ENCODE data around the gene PDE4D. TPM values are rescaled to one million over a fixed set of nuclear protein-coding genes. Genes with fewer than 3 reads are reported as not detected.
"Not testable (repeated sequence)": the region's sequence is repeated elsewhere in the genome, so short reads cannot be mapped to it uniquely, and the experiment has no call there.

PDE4D gene
- total RNA-seq, 1 donor, result 19.9 TPM

GRCh38 chr5:58961631-58962280 lies 931.8 kb downstream of the PDE4D start:
- no peak overlapping the region for H2AFZ ChIP-seq (ENCODE audit: low read length)
- H3K79me2 ChIP-seq (ENCODE audit: insufficient read depth, low read length), result no peaks in the 10 kb centered on the region
- no peaks in the 10 kb centered on the region for H4K20me1 ChIP-seq (ENCODE audit: insufficient read depth, low read length)
- H3K27me3 ChIP-seq (ENCODE audit: insufficient read depth, low read length), result peaks cover 3% of the 10 kb centered on the region
- H3K4me2 ChIP-seq (ENCODE audit: insufficient read depth, low read length), result no peak overlapping the region
- H3K4me3 ChIP-seq (ENCODE audit: insufficient read depth, low read length), result no peak overlapping the region
- peak; percentile 52 for DNase-seq (ENCODE audit: insufficient read length, low spot score, missing footprints)
- H3K4me1 ChIP-seq (ENCODE audit: insufficient read depth, low read length), result no peaks in the 10 kb centered on the region
- TF ChIP-seq CTCF (IDR thresholded peaks at IDR 0.05; ENCODE audit: extremely low read depth, low read depth, low read length), result no peak
- H3K9me3 ChIP-seq (ENCODE audit: low read depth, low read length), result no peaks in the 10 kb centered on the region
- H3K27ac ChIP-seq (ENCODE audit: low read depth, low read length), result no peak overlapping the region
- no peaks in the 10 kb centered on the region for H3K36me3 ChIP-seq (ENCODE audit: insufficient read depth, low read length)

- Histone ChIP-seq H3K9me3 (ENCODE audit: low read depth, low read length) (no peaks in the 10 kb centered on the region), H3K79me2 (ENCODE audit: insufficient read depth, low read length) (no peaks in the 10 kb centered on the region), H3K27ac (ENCODE audit: low read depth, low read length) (no peak overlapping the region), H3K27me3 (ENCODE audit: insufficient read depth, low read length) (peaks cover 3% of the 10 kb centered on the region), H3K4me3 (ENCODE audit: insufficient read depth, low read length) (no peak overlapping the region), H3K4me2 (ENCODE audit: insufficient read depth, low read length) (no peak overlapping the region), H4K20me1 (ENCODE audit: insufficient read depth, low read length) (no peaks in the 10 kb centered on the region), H2AFZ (ENCODE audit: low read length) (no peak overlapping the region), H3K36me3 (ENCODE audit: insufficient read depth, low read length) (no peaks in the 10 kb centered on the region), H3K4me1 (ENCODE audit: insufficient read depth, low read length) (no peaks in the 10 kb centered on the region)
- no peak for TF ChIP-seq CTCF (IDR thresholded peaks at IDR 0.05; ENCODE audit: extremely low read depth, low read depth, low read length)
- DNase-seq (ENCODE audit: insufficient read length, low spot score, missing footprints), result no peak
Observed at GRCh38 chr5:58958701-58959100, 934.8 kb downstream of the PDE4D start.

- H3K9me3 ChIP-seq (ENCODE audit: low read depth, low read length); H3K4me2 ChIP-seq (ENCODE audit: insufficient read depth, low read length); H3K4me1 ChIP-seq (ENCODE audit: insufficient read depth, low read length); H3K79me2 ChIP-seq (ENCODE audit: insufficient read depth, low read length); H3K4me3 ChIP-seq (ENCODE audit: insufficient read depth, low read length); H4K20me1 ChIP-seq (ENCODE audit: insufficient read depth, low read length); DNase-seq (ENCODE audit: insufficient read length, low spot score, missing footprints); H2AFZ ChIP-seq (ENCODE audit: low read length); H3K36me3 ChIP-seq (ENCODE audit: insufficient read depth, low read length); H3K27ac ChIP-seq (ENCODE audit: low read depth, low read length); H3K27me3 ChIP-seq (ENCODE audit: insufficient read depth, low read length): not testable (repeated sequence)
Observed at GRCh38 chr5:58953218-58953617, 940.3 kb downstream of the PDE4D start.

- H3K4me2 ChIP-seq (ENCODE audit: insufficient read depth, low read length), result no peak overlapping the region
- no peaks in the 10 kb centered on the region for H3K9me3 ChIP-seq (ENCODE audit: low read depth, low read length)
- no peaks in the 10 kb centered on the region for H3K79me2 ChIP-seq (ENCODE audit: insufficient read depth, low read length)
- H3K4me1 ChIP-seq (ENCODE audit: insufficient read depth, low read length), result no peaks in the 10 kb centered on the region
- H2AFZ ChIP-seq (ENCODE audit: low read length), result no peak overlapping the region
- no peak for DNase-seq (ENCODE audit: insufficient read length, low spot score, missing footprints)
- no peaks in the 10 kb centered on the region for H3K27me3 ChIP-seq (ENCODE audit: insufficient read depth, low read length)
- H3K27ac ChIP-seq (ENCODE audit: low read depth, low read length), result no peak overlapping the region
- no peak overlapping the region for H3K4me3 ChIP-seq (ENCODE audit: insufficient read depth, low read length)
- no peaks in the 10 kb centered on the region for H3K36me3 ChIP-seq (ENCODE audit: insufficient read depth, low read length)
- TF ChIP-seq CTCF (IDR thresholded peaks at IDR 0.05; ENCODE audit: extremely low read depth, low read depth, low read length), result no peak
- H4K20me1 ChIP-seq (ENCODE audit: insufficient read depth, low read length), result no peaks in the 10 kb centered on the region
Observed at GRCh38 chr5:58950224-58950623, 943.3 kb downstream of the PDE4D start.

All from osteoblast (primary cell).